Measurements from ENCODE around the gene ARRDC2.

- TF ChIP-seq EZH2 (IDR thresholded peaks at IDR 0.05; ENCODE audit: borderline replicate concordance): no peak
- TF ChIP-seq, protein P1, sequence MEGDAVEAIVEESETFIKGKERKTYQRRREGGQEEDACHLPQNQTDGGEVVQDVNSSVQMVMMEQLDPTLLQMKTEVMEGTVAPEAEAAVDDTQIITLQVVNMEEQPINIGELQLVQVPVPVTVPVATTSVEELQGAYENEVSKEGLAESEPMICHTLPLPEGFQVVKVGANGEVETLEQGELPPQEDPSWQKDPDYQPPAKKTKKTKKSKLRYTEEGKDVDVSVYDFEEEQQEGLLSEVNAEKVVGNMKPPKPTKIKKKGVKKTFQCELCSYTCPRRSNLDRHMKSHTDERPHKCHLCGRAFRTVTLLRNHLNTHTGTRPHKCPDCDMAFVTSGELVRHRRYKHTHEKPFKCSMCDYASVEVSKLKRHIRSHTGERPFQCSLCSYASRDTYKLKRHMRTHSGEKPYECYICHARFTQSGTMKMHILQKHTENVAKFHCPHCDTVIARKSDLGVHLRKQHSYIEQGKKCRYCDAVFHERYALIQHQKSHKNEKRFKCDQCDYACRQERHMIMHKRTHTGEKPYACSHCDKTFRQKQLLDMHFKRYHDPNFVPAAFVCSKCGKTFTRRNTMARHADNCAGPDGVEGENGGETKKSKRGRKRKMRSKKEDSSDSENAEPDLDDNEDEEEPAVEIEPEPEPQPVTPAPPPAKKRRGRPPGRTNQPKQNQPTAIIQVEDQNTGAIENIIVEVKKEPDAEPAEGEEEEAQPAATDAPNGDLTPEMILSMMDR (IDR thresholded peaks at IDR 0.05; ENCODE audit: poor library complexity): peak; percentile 16
These were observed 9.8 kb upstream of the ARRDC2 start for GRCh38 chr19:17997969-17998826.
